OCI-LY3 (cell line): ENCODE measurements around the gene GPC3.

Experiments
- H2AFZ ChIP-seq: fragments of 200-600, 300-600 bp; shearing (Covaris generic); 2 replicates; pipeline ENCODE4 v1.6.0; 2014; ENCODE audit warnings: antibody characterized with exemption, low read depth, low read length
- H3K27ac ChIP-seq: fragments of 200-600, 300-600 bp; sonication (generic); 2 replicates; pipeline ENCODE4 v1.5.1; 2014; ENCODE audit warnings: mild to moderate bottlenecking, low read length, moderate library complexity, mixed read lengths
- H3K27me3 ChIP-seq: fragments of 200-600, 300-600 bp; sonication (generic); 2 replicates; pipeline ENCODE4 v1.6.1; 2014; ENCODE audit warnings: low read depth, low read length, mixed read lengths
- H3K36me3 ChIP-seq: fragments of 200-600, 300-600 bp; sonication (generic); replicated peaks from 2 replicates; pipeline ENCODE3; 2014; ENCODE audit warnings: low read depth, low read length, mixed read lengths
- H3K4me1 ChIP-seq: fragments of 300-600, 200-600 bp; sonication (generic); 2 replicates; pipeline ENCODE4 v1.6.1; 2014; ENCODE audit warnings: low read length, mixed read lengths
- H3K4me2 ChIP-seq: fragments of 200-600, 300-600 bp; sonication (generic); 2 replicates; pipeline ENCODE4 v1.6.1; 2014; ENCODE audit warnings: low read length, mixed read lengths
- H3K4me3 ChIP-seq: fragments of 300-600, 200-600 bp; sonication (generic); 2 replicates; pipeline ENCODE4 v1.5.1; 2014; ENCODE audit warnings: antibody characterized with exemption, mild to moderate bottlenecking, low read length, moderate library complexity
- H3K79me2 ChIP-seq: fragments of 300-600, 200-600 bp; shearing (Covaris generic); 2 replicates; pipeline ENCODE4 v1.6.1; 2014; ENCODE audit warnings: mild to moderate bottlenecking, low read length, mixed read lengths
- H3K9ac ChIP-seq: fragments of 300-600, 200-600 bp; shearing (Covaris generic); 2 replicates; pipeline ENCODE4 v1.6.0; 2014; ENCODE audit warnings: mild to moderate bottlenecking, low read length, moderate library complexity
- H3K9me3 ChIP-seq: fragments of 200-600, 300-600 bp; shearing (Covaris generic); 2 replicates; pipeline ENCODE4 v1.6.1; 2014; ENCODE audit warnings: low read length, mixed read lengths; ENCODE audit not compliant: insufficient read depth
- H4K20me1 ChIP-seq: fragments of 200-600, 300-600 bp; sonication (generic); 2 replicates; pipeline ENCODE4 v1.6.1; 2016; ENCODE audit warnings: low read length, mixed read lengths; ENCODE audit not compliant: insufficient read depth
- EZH2phosphoT487 ChIP-seq: fragments of 200-600 bp; shearing (Covaris generic); IDR thresholded peaks from 2 replicates; pipeline ENCODE4 v1.6.1; 2018; ENCODE audit warnings: antibody characterized with exemption, mixed run types, low read depth
- TF ChIP-seq, protein P1 (sequence below): fragments of 200-600, 300-600 bp; sonication (generic); IDR thresholded peaks from 2 replicates; pipeline ENCODE4 v1.5.1; 2014; ENCODE audit warnings: antibody characterized with exemption, low read length, low read depth

The GPC3 gene

DNA sequence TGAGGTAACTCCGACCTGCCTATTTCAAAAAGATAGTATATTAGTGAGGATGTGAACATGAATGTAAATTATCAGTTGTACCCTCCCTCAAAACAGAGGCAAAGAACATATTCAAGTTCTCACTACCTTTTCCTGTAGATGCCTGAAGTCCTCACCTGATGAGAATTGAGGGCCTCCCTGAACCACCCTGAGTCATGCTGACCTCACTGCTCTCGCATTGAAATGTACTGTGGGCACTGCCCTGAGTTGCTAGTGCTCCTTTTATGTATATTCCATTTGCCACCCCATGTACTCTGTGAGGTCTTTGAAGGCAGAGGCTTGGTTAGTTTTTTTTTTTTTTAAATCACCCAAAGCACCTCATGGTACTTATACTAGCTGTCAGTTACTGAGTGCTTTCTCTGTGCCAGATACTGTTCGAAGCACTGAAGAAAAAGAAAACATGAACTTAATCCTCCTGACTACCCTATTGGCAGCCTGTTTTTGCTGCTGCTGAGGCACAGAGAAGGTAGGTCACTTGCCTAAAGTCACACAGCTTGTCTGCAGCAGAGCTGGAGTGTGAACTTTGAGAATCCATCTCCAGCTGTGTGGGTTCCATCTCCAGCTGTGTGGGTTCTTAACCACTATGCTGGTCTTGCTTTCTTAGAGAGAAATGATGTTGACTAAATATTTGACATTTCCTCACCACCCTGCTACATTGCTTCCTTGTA lies 317.0 kb downstream of the GPC3 start:
- Histone ChIP-seq H3K4me2 (no peak overlapping the region), H3K79me2 (no peaks in the 10 kb centered on the region), H3K36me3 (no peaks in the 10 kb centered on the region), H3K27me3 (no peaks in the 10 kb centered on the region), H3K27ac (no peak overlapping the region), H3K4me1 (no peaks in the 10 kb centered on the region), H4K20me1 (no peaks in the 10 kb centered on the region), H2AFZ (no peak overlapping the region), H3K9me3 (no peaks in the 10 kb centered on the region), H3K9ac (no peak overlapping the region), H3K4me3 (no peak overlapping the region)
- no peak for TF ChIP-seq EZH2phosphoT487
- TF ChIP-seq, protein P1, sequence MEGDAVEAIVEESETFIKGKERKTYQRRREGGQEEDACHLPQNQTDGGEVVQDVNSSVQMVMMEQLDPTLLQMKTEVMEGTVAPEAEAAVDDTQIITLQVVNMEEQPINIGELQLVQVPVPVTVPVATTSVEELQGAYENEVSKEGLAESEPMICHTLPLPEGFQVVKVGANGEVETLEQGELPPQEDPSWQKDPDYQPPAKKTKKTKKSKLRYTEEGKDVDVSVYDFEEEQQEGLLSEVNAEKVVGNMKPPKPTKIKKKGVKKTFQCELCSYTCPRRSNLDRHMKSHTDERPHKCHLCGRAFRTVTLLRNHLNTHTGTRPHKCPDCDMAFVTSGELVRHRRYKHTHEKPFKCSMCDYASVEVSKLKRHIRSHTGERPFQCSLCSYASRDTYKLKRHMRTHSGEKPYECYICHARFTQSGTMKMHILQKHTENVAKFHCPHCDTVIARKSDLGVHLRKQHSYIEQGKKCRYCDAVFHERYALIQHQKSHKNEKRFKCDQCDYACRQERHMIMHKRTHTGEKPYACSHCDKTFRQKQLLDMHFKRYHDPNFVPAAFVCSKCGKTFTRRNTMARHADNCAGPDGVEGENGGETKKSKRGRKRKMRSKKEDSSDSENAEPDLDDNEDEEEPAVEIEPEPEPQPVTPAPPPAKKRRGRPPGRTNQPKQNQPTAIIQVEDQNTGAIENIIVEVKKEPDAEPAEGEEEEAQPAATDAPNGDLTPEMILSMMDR = no peak

DNA sequence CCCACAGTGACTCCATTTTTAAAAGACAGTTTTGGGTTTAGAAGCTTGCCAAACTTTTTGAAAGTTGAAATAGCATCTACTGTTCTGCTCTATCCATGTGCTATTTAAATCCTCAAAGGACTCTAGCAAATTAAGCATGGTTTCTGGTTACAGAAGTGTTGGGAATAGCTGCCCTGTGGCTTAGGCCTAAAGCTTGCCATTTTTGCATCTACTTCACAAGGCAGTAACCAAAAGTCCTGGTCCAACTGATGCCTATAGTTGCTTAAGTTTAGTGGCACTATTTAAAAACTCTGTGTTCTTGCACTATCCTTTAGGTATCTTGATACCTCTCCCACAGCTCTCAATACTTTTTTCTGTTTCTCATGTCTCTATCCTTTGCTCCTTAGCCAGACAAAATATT lies 319.1 kb downstream of the GPC3 start:
- no peak overlapping the region for H3K27ac ChIP-seq
- H3K4me2 ChIP-seq = no peak overlapping the region

DNA sequence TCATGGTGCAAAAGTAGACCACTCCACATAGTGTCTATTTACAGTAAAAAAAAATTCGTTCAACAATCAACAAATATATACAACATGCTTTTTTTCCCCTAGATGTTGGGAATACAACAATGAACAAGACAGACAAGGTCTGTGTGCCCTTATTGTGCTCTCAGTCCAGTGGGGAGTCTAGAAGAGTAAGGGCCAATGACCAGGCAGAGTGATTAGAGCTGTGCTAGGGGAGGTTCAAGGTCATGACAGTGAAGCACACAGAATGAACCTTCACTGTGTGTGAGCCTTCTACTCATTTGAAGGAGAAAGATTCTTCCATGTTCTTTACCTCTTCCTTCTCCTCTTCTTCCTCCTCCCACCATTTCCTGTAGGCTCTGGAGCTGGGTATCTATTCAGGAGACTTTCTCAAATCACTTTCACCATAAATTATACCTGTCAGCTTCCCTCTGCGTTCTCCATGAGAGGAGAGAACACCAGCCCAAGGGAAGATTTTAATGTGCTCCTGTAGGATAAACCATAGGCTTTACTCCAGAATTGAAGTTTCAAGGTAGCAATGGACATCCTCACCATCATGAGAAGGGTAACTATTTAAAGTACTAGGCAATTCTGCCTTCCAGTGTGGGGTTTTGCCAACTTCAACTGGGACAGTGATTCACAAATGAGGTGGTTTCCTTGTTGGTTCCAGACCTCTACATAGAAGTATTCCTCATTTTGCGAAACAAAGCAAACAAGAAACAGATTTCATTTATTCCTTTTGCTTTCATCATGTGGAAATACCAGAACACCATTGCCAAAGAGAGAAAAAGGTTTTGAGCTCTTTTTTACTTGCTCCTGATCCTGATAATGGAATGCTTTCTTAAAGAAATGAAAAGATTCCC lies 323.2 kb downstream of the GPC3 start:
- no peak overlapping the region for H3K9ac ChIP-seq
- no peaks in the 10 kb centered on the region for H3K36me3 ChIP-seq
- H2AFZ ChIP-seq = no peak overlapping the region
- H3K79me2 ChIP-seq = no peaks in the 10 kb centered on the region
- H3K4me3 ChIP-seq = no peak overlapping the region
- H4K20me1 ChIP-seq = no peaks in the 10 kb centered on the region
- H3K27me3 ChIP-seq = no peaks in the 10 kb centered on the region
- no peak overlapping the region for H3K27ac ChIP-seq
- H3K9me3 ChIP-seq = no peaks in the 10 kb centered on the region
- no peak overlapping the region for H3K4me2 ChIP-seq
- no peak for TF ChIP-seq EZH2phosphoT487
- TF ChIP-seq, protein P1 = no peak
- H3K4me1 ChIP-seq = no peaks in the 10 kb centered on the region

More for the DNA sequence above, 319.1 kb downstream of the GPC3 start:
- no peak overlapping the region for H2AFZ ChIP-seq
- no peaks in the 10 kb centered on the region for H3K27me3 ChIP-seq
- H3K4me1 ChIP-seq = no peaks in the 10 kb centered on the region
- no peak overlapping the region for H3K4me3 ChIP-seq
- H3K36me3 ChIP-seq = no peaks in the 10 kb centered on the region
- no peaks in the 10 kb centered on the region for H3K79me2 ChIP-seq
- TF ChIP-seq, protein P1 = no peak
- no peak for TF ChIP-seq EZH2phosphoT487
- H3K9me3 ChIP-seq = no peaks in the 10 kb centered on the region
- no peak overlapping the region for H3K9ac ChIP-seq
- H4K20me1 ChIP-seq = no peaks in the 10 kb centered on the region

DNA sequence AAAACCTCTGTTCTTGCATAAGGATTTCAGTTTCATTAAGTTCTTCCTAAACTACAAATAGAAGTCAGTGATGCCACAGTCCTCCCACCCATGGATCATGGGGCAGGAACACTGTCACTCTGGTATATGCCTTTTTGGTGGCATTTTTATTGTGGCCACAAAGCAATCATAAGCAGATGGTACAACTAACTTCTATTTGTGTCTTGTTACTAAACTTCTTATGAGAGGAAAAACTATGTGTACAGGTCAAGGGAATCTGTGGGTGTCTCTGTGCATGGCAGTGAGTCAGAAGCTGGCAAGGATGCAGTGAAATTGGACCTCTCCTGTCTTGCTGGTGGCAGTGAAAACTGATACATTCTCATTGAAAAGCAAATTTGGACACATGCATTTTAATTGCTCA lies 325.1 kb downstream of the GPC3 start:
- H3K27me3 ChIP-seq = no peaks in the 10 kb centered on the region
- H3K27ac ChIP-seq = no peak overlapping the region
- TF ChIP-seq EZH2phosphoT487 = no peak
- TF ChIP-seq, protein P1 = no peak

More for the DNA sequence above, 325.1 kb downstream of the GPC3 start:
- Histone ChIP-seq H3K79me2 (no peaks in the 10 kb centered on the region), H4K20me1 (no peaks in the 10 kb centered on the region), H3K9ac (no peak overlapping the region), H3K36me3 (no peaks in the 10 kb centered on the region), H3K9me3 (no peaks in the 10 kb centered on the region), H2AFZ (no peak overlapping the region), H3K4me1 (no peaks in the 10 kb centered on the region), H3K4me3 (no peak overlapping the region), H3K4me2 (no peak overlapping the region)
